ENCODE measurements around the gene TPD52L2.

The TPD52L2 gene

GRCh38 chr20:63864978-63865640 is at the start of gene TPD52L2:
Gene TPD52L2, plus strand, starts transcription at chr20:63865270. Its CDS starts 96 bp downstream, at chr20:63865366.
- DNase-seq (ENCODE audit: low read depth in 2 of 3, low spot score in 1 of 3), result peak; percentile 97 to 98 (median 97)

GRCh38 chr20:63815615-63816253 is 49.3 kb upstream of the TPD52L2 start:
- no peak for DNase-seq (ENCODE audit: low read depth in 2 of 3, low spot score in 1 of 3)

GRCh38 chr20:63819224-63819921 is 45.7 kb upstream of the TPD52L2 start:
- DNase-seq (ENCODE audit: low read depth in 2 of 3, low spot score in 1 of 3), result no peak

- no peak for DNase-seq (ENCODE audit: low read depth in 2 of 3, low spot score in 1 of 3)
These were observed 43.3 kb upstream of the TPD52L2 start for GRCh38 chr20:63821811-63822210.

GRCh38 chr20:63822276-63822696 is 42.8 kb upstream of the TPD52L2 start:
- DNase-seq (ENCODE audit: low read depth in 2 of 3, low spot score in 1 of 3), result no peak

GRCh38 chr20:63823691-63824311 is 41.3 kb upstream of the TPD52L2 start:
- DNase-seq (ENCODE audit: low read depth in 2 of 3, low spot score in 1 of 3), result no peak

GRCh38 chr20:63825331-63826118 is 39.5 kb upstream of the TPD52L2 start:
- DNase-seq (ENCODE audit: low read depth in 2 of 3, low spot score in 1 of 3), result no peak

- no peak for DNase-seq (ENCODE audit: low read depth in 2 of 3, low spot score in 1 of 3)
These were observed 38.3 kb upstream of the TPD52L2 start for GRCh38 chr20:63826753-63827152.

GRCh38 chr20:63828124-63828523 is 36.9 kb upstream of the TPD52L2 start:
- no peak for DNase-seq (ENCODE audit: low read depth in 2 of 3, low spot score in 1 of 3)

DNA sequence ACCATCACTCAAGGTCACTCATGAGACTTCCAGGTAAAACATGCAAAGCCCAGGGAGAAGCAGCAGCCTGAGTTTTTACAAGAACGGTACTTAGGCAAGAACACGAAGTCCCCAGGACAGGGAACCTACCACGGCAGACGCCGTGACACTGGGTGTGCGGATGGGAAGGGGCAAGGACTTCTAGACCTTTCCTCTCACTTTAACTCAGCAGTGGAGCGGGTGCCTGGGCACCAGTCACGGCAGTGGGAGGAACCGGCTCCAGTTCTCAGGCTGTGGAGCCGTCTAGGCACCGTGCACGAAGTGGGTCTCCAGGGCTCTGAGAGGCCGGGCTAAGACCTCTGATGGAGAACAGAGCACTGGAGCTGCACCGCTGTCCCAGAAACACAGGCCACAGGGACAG is 36.5 kb upstream of the TPD52L2 start:
- DNase-seq (ENCODE audit: low read depth in 2 of 3, low spot score in 1 of 3), result no peak

DNA sequence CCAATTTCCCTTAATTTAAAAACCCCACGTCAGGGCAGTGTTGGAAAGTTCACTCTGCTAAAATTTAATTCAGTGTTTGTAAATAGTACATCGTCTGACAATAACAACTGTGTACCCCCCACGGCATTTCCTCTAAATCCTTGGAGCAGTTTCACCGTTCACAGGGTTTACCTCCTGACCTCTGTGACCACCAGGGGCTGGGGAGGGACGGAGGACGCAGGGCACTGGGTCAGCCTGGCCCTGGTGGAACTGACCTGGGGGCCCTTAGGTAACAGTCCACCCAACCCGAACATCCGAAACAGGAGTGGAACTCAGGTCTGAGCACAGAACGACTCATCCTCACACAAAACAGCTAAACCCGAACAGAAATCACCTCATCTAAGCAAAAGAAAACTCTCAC is 36.1 kb upstream of the TPD52L2 start:
- no peak for DNase-seq (ENCODE audit: low read depth in 2 of 3, low spot score in 1 of 3)

- no peak for DNase-seq (ENCODE audit: low read depth in 2 of 3, low spot score in 1 of 3)
These were observed 35.5 kb upstream of the TPD52L2 start for GRCh38 chr20:63829603-63829944.

GRCh38 chr20:63829945-63830835 is 34.9 kb upstream of the TPD52L2 start:
- no peak for DNase-seq (ENCODE audit: low read depth in 2 of 3, low spot score in 1 of 3)

DNA sequence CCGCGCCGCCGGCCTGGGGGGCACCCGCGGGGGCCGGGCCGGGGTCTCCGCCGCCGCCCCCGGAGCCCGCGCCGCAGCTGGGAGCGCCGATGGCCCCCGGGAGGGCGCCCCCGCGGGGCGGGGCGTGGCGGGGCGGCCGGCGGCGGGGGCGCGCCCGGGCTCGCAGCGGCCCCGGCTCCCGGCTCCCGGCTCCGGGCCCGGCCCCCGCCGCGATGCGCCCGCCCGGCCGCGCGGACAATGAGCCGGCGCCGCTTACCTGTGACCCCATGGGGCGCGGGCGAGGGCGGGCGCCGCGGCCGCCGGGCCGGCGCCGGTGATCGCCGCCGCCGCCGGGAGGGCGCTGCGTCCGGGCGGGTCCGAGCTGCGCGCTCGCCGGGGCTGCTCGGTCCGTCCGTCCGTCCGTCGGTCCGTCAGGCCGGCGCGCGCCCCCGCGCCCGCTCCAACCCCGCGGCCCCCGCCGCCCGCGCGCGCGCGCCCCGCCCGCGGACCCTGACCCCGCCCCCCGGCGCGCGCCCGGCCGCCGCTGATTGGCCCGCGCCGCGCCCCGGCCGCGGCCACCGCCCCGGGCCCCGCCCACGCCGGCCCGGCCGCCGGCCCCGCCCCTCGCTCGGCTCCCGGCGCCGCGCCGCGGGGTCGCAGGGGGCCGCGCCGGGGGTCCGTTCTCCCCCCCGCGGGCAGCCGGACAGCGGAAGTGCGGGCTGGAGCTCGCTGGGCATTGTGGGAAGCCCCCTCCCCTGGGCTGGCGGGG is 34.1 kb upstream of the TPD52L2 start, which contains the start of gene ZBTB46:
ZBTB46 (minus strand) TSS at position 424 of the 748 bp plus-strand sequence. CDS start 40,507 bp downstream, outside the sequence.
- peak in 1 of 3 donors; percentile 35 for DNase-seq (ENCODE audit: low read depth in 2 of 3, low spot score in 1 of 3)

DNA sequence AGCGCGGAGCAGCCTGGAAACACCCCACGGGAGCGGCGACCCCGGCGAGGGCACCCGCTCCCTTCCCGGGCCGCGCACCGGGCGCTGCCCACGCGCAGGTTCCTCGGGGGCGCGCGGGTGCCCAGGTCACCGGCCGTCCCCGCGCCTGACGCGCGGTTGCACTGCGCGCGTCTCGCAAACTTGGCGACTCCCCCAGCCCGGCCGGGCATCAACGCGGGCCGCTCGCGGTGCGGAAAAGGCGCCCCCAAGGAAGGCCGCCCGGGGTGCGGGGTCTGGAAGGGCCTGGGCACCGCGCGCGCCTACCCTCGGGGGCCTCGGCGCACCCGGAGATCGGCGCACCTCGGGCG is 33.5 kb upstream of the TPD52L2 start:
- DNase-seq (ENCODE audit: low read depth in 2 of 3, low spot score in 1 of 3), result no peak

GRCh38 chr20:63831993-63832686 is 32.9 kb upstream of the TPD52L2 start:
- no peak for DNase-seq (ENCODE audit: low read depth in 2 of 3, low spot score in 1 of 3)

DNA sequence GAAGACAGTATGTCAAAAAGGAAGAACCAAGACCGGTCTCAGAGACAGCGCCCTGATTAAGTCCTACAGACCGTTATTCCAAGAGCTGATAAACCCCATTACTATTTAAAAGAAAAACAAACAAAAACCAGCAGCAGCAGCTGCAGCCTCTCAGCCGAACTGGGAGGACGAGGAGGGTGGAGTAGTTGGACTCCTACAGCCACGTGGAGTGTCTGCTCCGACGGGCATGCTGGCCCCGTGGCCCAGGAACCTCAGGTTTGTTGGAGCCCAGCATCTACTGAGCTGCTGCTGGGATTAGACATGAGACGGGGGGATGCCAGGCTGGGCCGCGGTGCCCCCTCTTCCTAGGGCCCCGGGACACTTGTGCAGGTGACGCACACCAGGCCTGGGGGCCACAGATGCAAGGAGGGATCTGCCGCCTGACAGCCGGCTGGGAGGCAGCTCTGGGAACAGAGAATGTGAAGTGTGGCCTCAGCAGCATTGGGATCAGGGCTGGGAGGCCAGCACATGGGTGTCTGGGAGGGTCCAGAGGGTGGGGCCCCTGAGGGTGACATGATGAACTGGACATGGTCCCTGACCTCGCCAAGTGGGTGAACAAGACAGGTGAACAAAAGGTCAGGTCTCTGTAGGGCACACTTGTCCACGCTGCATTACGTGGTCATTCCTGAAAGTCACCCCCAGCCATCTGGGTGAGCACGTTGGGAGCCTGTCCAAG is 31.1 kb upstream of the TPD52L2 start:
- DNase-seq (ENCODE audit: low read depth in 2 of 3, low spot score in 1 of 3), result no peak

DNA sequence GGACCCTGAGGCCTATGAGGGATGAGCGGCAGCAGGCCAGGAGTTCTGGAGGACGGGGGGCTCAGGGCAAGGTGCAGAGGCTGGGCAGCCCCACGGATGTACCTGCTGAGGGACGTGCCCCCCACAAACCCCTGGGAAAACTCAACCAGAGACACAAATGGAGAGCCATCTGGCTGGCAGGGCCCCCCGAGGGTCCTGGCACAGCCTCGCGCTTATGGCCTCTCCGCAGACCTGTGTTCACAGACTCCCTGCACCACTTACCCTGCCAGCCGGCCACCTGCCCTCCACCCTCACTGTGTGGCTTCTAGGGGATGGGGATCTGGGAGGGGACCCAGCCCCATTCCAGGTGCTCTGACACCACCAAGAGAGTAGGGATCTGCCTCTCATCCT is 30.6 kb upstream of the TPD52L2 start:
- DNase-seq (ENCODE audit: low read depth in 2 of 3, low spot score in 1 of 3), result no peak
